NB4 (cell line): Measurements from ENCODE around the gene KDM5C.

Experiments used
- CTCF ChIP-seq: IDR thresholded peaks from one replicate; pipeline ENCODE4 v1.5.1; 2012; ENCODE audit warnings: low read depth, low read length
- MYC ChIP-seq: IDR thresholded peaks from 2 replicates; pipeline ENCODE4 v1.6.1; 2011; ENCODE audit warnings: low read depth, low read length
- POLR2A ChIP-seq: IDR thresholded peaks from 2 replicates; pipeline ENCODE4 v1.6.1; 2011; ENCODE audit warnings: mild to moderate bottlenecking; ENCODE audit not compliant: insufficient read length; ENCODE audit errors: extremely low read depth

DNA sequence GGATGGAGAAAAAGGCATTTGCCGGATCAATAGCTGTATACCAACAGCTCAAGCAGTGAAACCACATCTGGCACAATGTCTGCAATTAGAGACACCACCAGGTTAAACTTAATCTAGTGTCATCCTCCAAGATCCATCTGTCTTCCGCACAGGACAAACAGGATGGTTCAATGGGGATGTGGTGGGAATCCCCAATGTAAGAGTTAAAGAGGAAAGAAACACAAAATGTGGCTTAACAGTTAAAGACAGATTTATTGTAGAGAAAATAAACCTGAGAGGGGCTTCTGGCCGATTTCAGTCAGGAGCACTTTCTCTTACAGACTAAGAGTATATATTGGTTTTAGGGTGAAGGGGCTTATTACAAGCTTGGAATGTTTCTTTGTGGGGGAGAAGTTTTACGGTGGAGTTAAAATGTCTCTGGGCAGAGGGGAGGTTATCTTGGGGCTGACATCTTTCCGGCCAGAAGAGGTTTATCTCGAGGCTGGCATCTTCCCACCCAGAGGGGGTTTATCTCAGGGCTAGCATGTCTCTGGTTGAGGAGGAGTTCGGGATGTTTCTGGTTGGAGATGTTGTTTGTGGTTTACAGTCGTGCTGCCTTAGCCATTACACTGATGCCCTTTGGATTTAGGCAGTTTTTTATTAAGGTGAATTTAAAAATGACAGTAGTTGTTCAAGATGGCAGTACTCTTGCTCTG is 69.3 kb downstream of the KDM5C start:
- no peak for TF ChIP-seq CTCF
- no peak for TF ChIP-seq MYC
- TF ChIP-seq POLR2A = no peak
